HEK293 (cell line): ENCODE data around the gene CAPN15.

Source experiments
- CTCF ChIA-PET: fragments of 350-600 bp; formaldehyde crosslinking; extraction: SDS; loops from one replicate; lab custom pipeline; 2021; ENCODE audit warnings: antibody characterized with exemption; lab: Yijun Ruan, JAX
- POLR2A ChIA-PET: fragments of 300-600 bp; formaldehyde crosslinking; extraction: SDS; loops from one replicate; lab custom pipeline; 2020; ENCODE audit warnings: antibody characterized with exemption, inconsistent platforms; lab: Yijun Ruan, JAX
- H3K27ac ChIP-seq: fragments of 200-500 bp; sonication (Bioruptor generic); 2 replicates; pipeline ENCODE4 v1.5.1; 2014; ENCODE audit warnings: low read depth, low read length, control low read depth, inconsistent platforms; ENCODE audit errors: extremely low read depth
- H3K36me3 ChIP-seq, 2 experiments: fragments of 200-500 bp in 1 of 2; sonication (Bioruptor generic) in 1 of 2; 1 replicate in 1 of 2; 2 replicates in 1 of 2; pipeline ENCODE4 v1.5.1; 2014 to 2017; ENCODE audit warnings: inconsistent platforms in 2 of 2, low read length in 2 of 2; ENCODE audit not compliant: control insufficient read depth in 2 of 2, insufficient read depth in 1 of 2
- H3K4me1 ChIP-seq: fragments of 200-500 bp; sonication (Bioruptor generic); 2 replicates; pipeline ENCODE4 v1.5.1; 2014; ENCODE audit warnings: mild to moderate bottlenecking, low read length, inconsistent platforms; ENCODE audit not compliant: control insufficient read depth, insufficient read depth
- H3K4me3 ChIP-seq: 2 replicates; pipeline ENCODE4 v1.5.1; 2011; ENCODE audit warnings: low read depth, mild to moderate bottlenecking, control low read depth, low read length, moderate library complexity
- H3K9me3 ChIP-seq: fragments of 200-500 bp; sonication (Bioruptor generic); 2 replicates; pipeline ENCODE4 v1.5.1; 2014; ENCODE audit warnings: low read depth, low read length, inconsistent platforms; ENCODE audit not compliant: control insufficient read depth, insufficient read depth
- BCL11B ChIP-seq: fragments of 450-650 bp; formaldehyde crosslinking; IDR thresholded peaks from 2 replicates; pipeline ENCODE4 v1.5.1; 2016; ENCODE audit warnings: low read depth, missing biosample characterization, missing genetic modification characterization
- GFI1B ChIP-seq: fragments of 450-650 bp; formaldehyde crosslinking; IDR thresholded peaks from 2 replicates; pipeline ENCODE4 v1.5.1; 2016; ENCODE audit warnings: missing biosample characterization, missing genetic modification characterization
- GLIS2 ChIP-seq: fragments of 450-650 bp; formaldehyde crosslinking; IDR thresholded peaks from 2 replicates; pipeline ENCODE4 v1.5.1; 2016; ENCODE audit warnings: missing biosample characterization, missing genetic modification characterization
- MEIS1 ChIP-seq: sonication (generic); formaldehyde crosslinking; IDR thresholded peaks from 2 replicates; pipeline ENCODE4 v1.8.1; 2022; ENCODE audit warnings: missing genetic modification reagents, mild to moderate bottlenecking, borderline replicate concordance
- MYNN ChIP-seq: fragments of 450-650 bp; formaldehyde crosslinking; IDR thresholded peaks from 2 replicates; pipeline ENCODE4 v1.5.1; 2016; ENCODE audit warnings: missing biosample characterization, missing genetic modification characterization, borderline replicate concordance
- REPIN1 ChIP-seq: fragments of 450-650 bp; formaldehyde crosslinking; IDR thresholded peaks from 2 replicates; pipeline ENCODE4 v1.5.1; 2017; ENCODE audit warnings: missing biosample characterization, missing genetic modification characterization, low read depth
- SCRT2 ChIP-seq: fragments of 450-650 bp; formaldehyde crosslinking; IDR thresholded peaks from 2 replicates; pipeline ENCODE4 v1.5.1; 2016; ENCODE audit warnings: missing biosample characterization, missing genetic modification characterization
- ZBTB17 ChIP-seq: fragments of 450-650 bp; formaldehyde crosslinking; IDR thresholded peaks from 2 replicates; pipeline ENCODE4 v1.5.1; 2016; ENCODE audit warnings: missing biosample characterization, missing genetic modification characterization
- ZFHX2 ChIP-seq: fragments of 450-650 bp; formaldehyde crosslinking; conservative IDR thresholded peaks from 2 replicates; pipeline ENCODE4 v1.5.1; 2016; ENCODE audit warnings: missing biosample characterization, missing genetic modification characterization
- ZNF169 ChIP-seq: fragments of 450-650 bp; formaldehyde crosslinking; IDR thresholded peaks from 2 replicates; pipeline ENCODE4 v1.5.1; 2016; ENCODE audit warnings: missing biosample characterization, missing genetic modification characterization
- ZNF473 ChIP-seq: fragments of 450-650 bp; formaldehyde crosslinking; IDR thresholded peaks from 2 replicates; pipeline ENCODE4 v1.5.1; 2017; ENCODE audit warnings: missing biosample characterization, missing genetic modification characterization
- ZNF670 ChIP-seq: fragments of 450-650 bp; formaldehyde crosslinking; IDR thresholded peaks from 2 replicates; pipeline ENCODE4 v1.5.1; 2016; ENCODE audit warnings: missing biosample characterization, missing genetic modification characterization, low read depth
- TF ChIP-seq, protein P1 (sequence below): fragments of 450-650 bp; formaldehyde crosslinking; IDR thresholded peaks from 2 replicates; pipeline ENCODE4 v1.5.1; 2017; ENCODE audit warnings: missing biosample characterization, missing genetic modification characterization
- TF ChIP-seq, protein P2 (sequence below): fragments of 450-650 bp; formaldehyde crosslinking; optimal IDR thresholded peaks from 2 replicates; pipeline ENCODE3; 2016; ENCODE audit warnings: missing biosample characterization, mild to moderate bottlenecking, missing genetic modification characterization
- TF ChIP-seq, protein P3 (sequence below): fragments of 450-650 bp; formaldehyde crosslinking; IDR thresholded peaks from 2 replicates; pipeline ENCODE4 v1.5.1; 2017; ENCODE audit warnings: missing biosample characterization, mild to moderate bottlenecking, missing genetic modification characterization, moderate library complexity

CAPN15 gene

DNA sequence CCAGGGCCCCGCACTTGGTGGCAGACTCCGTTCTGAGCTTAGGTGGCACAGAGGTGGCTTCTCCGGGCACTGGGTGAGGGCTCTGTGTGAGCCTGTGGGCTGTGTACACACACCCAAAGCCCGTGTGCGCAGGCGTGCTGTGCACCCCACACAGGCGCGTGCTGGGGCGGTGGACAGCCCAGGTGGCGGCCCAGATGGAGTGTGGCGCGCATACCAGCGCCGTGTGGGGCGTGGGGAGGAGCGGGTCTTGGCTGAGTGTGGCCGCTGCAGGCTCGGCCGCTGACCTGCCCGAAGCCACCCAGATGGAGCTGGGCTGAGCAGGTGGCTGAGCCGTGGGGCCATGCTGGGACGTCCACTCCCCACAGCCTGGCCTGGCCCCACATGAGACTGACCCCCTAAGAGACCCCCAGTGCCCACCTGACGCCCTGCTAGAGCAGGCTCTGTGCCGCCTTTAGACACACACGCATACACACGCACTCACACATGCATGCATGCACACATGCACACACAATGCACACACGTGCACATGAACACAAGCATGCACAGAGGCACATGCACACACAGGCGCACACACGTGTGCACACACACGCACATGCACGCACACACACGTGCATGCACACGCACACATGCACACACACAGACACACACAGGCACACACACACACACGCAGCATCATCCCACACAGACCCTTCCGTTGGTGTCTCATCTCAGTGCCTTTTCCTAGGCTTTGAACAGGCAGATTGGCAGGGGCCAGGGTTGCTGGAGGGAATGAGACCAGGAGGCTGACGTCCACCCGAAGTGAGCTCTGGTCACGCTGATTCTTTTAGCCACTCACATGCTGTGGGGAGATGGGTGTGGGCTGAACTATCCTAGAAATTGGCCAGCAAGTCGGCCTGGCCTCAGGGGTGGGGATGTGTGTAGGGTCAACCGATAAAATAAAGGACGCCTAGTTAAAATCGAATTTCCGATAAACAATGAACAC lies 34.7 kb downstream of the CAPN15 start:
- Histone ChIP-seq H3K4me1 (peaks cover 5% of the 10 kb centered on the region), H3K9me3 (no peaks in the 10 kb centered on the region), H3K36me3 (no peaks in the 10 kb centered on the region), H3K27ac (no peak overlapping the region), H3K4me3 (no peak overlapping the region)
- POLR2A ChIA-PET = interaction anchor here (0.6 kb wide), 1 partner anchor 22 kb away, joined by 3 read pairs; no protein-coding TSS in a partner anchor
- TF ChIP-seq GFI1B (tag by site-specific recombination) (no peak), ZBTB17 (tag by site-specific recombination) (0 out of 2 replicates have a peak, but pooled peaks have one; percentile 34), BCL11B (tag by site-specific recombination) (0 out of 2 replicates have a peak, but pooled peaks have one; percentile 51), ZNF473 (tag by site-specific recombination) (no peak), MYNN (tag by site-specific recombination) (no peak), ZFHX2 (tag by site-specific recombination) (peak; percentile 66; the same call in 1 of the 2 replicates), SCRT2 (tag by site-specific recombination) (peak; percentile 29; the same call in 1 of the 2 replicates)
- TF ChIP-seq, protein P1, sequence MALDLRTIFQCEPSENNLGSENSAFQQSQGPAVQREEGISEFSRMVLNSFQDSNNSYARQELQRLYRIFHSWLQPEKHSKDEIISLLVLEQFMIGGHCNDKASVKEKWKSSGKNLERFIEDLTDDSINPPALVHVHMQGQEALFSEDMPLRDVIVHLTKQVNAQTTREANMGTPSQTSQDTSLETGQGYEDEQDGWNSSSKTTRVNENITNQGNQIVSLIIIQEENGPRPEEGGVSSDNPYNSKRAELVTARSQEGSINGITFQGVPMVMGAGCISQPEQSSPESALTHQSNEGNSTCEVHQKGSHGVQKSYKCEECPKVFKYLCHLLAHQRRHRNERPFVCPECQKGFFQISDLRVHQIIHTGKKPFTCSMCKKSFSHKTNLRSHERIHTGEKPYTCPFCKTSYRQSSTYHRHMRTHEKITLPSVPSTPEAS = peak; percentile 99
- TF ChIP-seq, protein P2, sequence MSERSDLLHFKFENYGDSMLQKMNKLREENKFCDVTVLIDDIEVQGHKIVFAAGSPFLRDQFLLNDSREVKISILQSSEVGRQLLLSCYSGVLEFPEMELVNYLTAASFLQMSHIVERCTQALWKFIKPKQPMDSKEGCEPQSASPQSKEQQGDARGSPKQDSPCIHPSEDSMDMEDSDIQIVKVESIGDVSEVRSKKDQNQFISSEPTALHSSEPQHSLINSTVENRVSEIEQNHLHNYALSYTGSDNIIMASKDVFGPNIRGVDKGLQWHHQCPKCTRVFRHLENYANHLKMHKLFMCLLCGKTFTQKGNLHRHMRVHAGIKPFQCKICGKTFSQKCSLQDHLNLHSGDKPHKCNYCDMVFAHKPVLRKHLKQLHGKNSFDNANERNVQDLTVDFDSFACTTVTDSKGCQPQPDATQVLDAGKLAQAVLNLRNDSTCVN (tag by site-specific recombination) = peak; percentile 41
- TF ChIP-seq, all 188 proteins: peak for 6
- CTCF ChIA-PET = interaction anchor here (1.1 kb wide), 1 partner anchor 142 kb away, joined by 4 read pairs; no protein-coding TSS in a partner anchor

DNA sequence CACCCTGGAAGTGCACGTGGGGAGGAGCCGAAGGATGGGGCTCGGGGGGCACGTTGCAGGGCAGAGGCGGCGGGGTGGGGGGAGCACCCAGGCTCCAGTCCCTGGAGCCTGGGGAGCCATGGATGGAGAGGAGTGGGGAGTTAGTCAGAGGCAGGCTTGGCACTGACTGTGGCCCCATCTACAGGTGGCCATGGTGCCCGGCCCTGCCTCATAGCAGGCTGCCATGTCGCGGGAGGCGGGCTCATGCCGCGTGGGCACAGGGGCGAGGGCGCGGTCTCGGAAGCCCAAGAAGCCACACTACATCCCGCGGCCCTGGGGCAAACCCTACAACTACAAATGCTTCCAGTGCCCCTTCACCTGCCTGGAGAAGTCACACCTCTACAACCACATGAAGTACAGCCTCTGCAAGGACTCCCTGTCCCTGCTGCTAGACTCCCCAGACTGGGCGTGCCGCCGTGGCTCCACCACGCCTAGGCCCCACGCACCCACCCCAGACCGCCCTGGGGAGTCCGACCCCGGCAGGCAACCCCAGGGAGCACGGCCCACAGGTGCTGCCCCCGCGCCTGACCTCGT lies 35.6 kb downstream of the CAPN15 start:
- CTCF ChIA-PET = interaction anchor here (1.1 kb wide), 1 partner anchor 141 kb away, joined by 4 read pairs; no protein-coding TSS in a partner anchor
- Histone ChIP-seq H3K4me1 (peaks cover 5% of the 10 kb centered on the region), H3K36me3 (no peaks in the 10 kb centered on the region), H3K4me3 (no peak overlapping the region), H3K9me3 (no peaks in the 10 kb centered on the region), H3K27ac (no peak overlapping the region)
- POLR2A ChIA-PET = interaction anchor here (0.6 kb wide), 1 partner anchor 21 kb away, joined by 3 read pairs; no protein-coding TSS in a partner anchor
- TF ChIP-seq REPIN1 (tag by site-specific recombination) (no peak), ZNF670 (no peak), MEIS1 (CRISPR knock-in tag) (no peak), ZNF169 (tag by site-specific recombination) (no peak), GLIS2 (0 out of 2 replicates have a peak, but pooled peaks have one; percentile 29), SCRT2 (tag by site-specific recombination) (peak; percentile 27; the same call in 1 of the 2 replicates)
- TF ChIP-seq, protein P3, sequence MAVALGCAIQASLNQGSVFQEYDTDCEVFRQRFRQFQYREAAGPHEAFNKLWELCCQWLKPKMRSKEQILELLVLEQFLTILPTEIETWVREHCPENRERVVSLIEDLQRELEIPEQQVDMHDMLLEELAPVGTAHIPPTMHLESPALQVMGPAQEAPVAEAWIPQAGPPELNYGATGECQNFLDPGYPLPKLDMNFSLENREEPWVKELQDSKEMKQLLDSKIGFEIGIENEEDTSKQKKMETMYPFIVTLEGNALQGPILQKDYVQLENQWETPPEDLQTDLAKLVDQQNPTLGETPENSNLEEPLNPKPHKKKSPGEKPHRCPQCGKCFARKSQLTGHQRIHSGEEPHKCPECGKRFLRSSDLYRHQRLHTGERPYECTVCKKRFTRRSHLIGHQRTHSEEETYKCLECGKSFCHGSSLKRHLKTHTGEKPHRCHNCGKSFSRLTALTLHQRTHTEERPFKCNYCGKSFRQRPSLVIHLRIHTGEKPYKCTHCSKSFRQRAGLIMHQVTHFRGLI (tag by site-specific recombination) = no peak
